Uterus (tissue), 2 donors: ENCODE measurements around the gene BRICD5.

Experiments
- POLR2A ChIP-seq, 2 donors: fragments of 450-650 bp; IDR thresholded peaks; one replicate each; pipeline ENCODE4 v1.6.1; 2016; ENCODE audit warnings: antibody characterized with exemption in 2 of 2, mild to moderate bottlenecking in 1 of 2, moderate library complexity in 1 of 2
- TF ChIP-seq, protein P1 (sequence below), 4 experiments: fragments of 200-600 bp in 2 of 4; fragments of 450-650 bp in 2 of 4; sonication (generic) in 2 of 4; IDR thresholded peaks; one replicate each; pipeline ENCODE4 v1.5.1; 2016 to 2019; ENCODE audit warnings: antibody characterized with exemption in 4 of 4, mild to moderate bottlenecking in 2 of 4, moderate library complexity in 1 of 4

DNA sequence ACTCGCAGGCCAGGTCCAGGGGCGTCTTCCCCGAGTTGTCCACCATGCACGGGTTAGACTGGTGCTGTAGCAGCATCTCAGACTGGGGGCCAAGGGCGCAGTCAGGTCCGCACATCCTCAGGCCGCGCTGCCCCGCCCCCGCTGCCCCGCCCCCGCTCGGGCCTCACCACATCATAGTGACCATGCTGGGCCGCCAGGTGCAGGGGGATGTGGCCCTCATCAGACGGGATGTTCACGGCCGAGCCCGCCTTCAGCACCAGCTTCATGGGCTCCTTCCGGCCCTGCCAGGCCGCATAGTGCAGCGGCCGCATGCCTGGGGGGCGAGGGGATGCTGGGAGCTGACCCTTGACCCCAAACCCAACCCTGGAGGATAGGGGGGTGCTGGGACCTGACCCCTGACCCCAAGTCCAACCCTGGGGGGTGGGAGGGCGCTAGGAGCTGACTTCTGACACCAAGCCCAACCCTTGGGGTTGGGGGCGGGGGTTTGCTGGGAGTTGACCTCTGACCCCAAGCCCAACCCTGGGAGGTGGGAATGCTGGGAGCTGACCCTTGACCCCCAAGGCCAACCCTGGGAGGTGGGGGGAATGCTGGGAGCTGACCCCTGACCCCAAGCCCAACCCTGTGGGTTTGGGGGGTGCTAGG is 21.3 kb downstream of the BRICD5 start:
- TF ChIP-seq POLR2A (IDR thresholded peaks at IDR 0.05): no peak
- TF ChIP-seq, protein P1, sequence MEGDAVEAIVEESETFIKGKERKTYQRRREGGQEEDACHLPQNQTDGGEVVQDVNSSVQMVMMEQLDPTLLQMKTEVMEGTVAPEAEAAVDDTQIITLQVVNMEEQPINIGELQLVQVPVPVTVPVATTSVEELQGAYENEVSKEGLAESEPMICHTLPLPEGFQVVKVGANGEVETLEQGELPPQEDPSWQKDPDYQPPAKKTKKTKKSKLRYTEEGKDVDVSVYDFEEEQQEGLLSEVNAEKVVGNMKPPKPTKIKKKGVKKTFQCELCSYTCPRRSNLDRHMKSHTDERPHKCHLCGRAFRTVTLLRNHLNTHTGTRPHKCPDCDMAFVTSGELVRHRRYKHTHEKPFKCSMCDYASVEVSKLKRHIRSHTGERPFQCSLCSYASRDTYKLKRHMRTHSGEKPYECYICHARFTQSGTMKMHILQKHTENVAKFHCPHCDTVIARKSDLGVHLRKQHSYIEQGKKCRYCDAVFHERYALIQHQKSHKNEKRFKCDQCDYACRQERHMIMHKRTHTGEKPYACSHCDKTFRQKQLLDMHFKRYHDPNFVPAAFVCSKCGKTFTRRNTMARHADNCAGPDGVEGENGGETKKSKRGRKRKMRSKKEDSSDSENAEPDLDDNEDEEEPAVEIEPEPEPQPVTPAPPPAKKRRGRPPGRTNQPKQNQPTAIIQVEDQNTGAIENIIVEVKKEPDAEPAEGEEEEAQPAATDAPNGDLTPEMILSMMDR (IDR thresholded peaks at IDR 0.05): no peak
